IMR-90 (cell line): ENCODE data around the gene CDCP2. TPM values are rescaled to one million over a fixed set of nuclear protein-coding genes. Genes with fewer than 3 reads are reported as not detected.

Source experiments
- ATAC-seq: fragments of 200-7000 bp; cut with Tn5 transposase; 2 replicates; pipeline ENCODE4 v1.9.1; 2020; ENCODE audit warnings: low read depth, mild to moderate bottlenecking, moderate library complexity
- BruUV-seq: library from RNA; stranded (reverse); fragments of 400-500 nt; replicated peaks from 2 replicates; lab custom pipeline; 2021; lab: Mats Ljungman, UMichigan
- CTCF ChIA-PET: fragments of 300-600 bp; formaldehyde crosslinking; extraction: SDS; loops from one replicate; lab custom pipeline; 2021; ENCODE audit warnings: antibody characterized with exemption; lab: Yijun Ruan, JAX
- POLR2A ChIA-PET: fragments of 300-600 bp; sonication (Branson Sonifier 250); formaldehyde crosslinking; loops from one replicate; lab custom pipeline; 2022; ENCODE audit warnings: antibody characterized with exemption; ENCODE audit not compliant: unreplicated experiment; lab: Charles Lee
- DNase-seq: peaks from one replicate; pipeline ENCODE4 v3.0.0; 2013
- H2AFZ ChIP-seq: replicated peaks from 2 replicates; pipeline ENCODE3; 2013; ENCODE audit warnings: low read length, mild to moderate bottlenecking; ENCODE audit not compliant: poor library complexity
- H2AK5ac ChIP-seq: 2 replicates; pipeline ENCODE4 v1.6.1; 2013; ENCODE audit warnings: low read depth, low read length, inconsistent platforms
- H2AK9ac ChIP-seq: replicated peaks from 2 replicates; pipeline ENCODE3; 2013; ENCODE audit warnings: mild to moderate bottlenecking, low read depth, low read length, moderate library complexity; ENCODE audit not compliant: poor library complexity
- H2BK120ac ChIP-seq: 2 replicates; pipeline ENCODE4 v1.6.1; 2013; ENCODE audit warnings: low read depth, low read length, inconsistent platforms
- H2BK15ac ChIP-seq: 3 replicates; pipeline ENCODE4 v1.6.1; 2013; ENCODE audit warnings: low read depth, low read length, inconsistent platforms
- H2BK20ac ChIP-seq: 2 replicates; pipeline ENCODE4 v1.6.1; 2013; ENCODE audit warnings: low read depth, mild to moderate bottlenecking, inconsistent platforms, low read length, moderate library complexity
- H2BK5ac ChIP-seq: 2 replicates; pipeline ENCODE4 v1.6.1; 2013; ENCODE audit warnings: mild to moderate bottlenecking, low read depth, low read length, inconsistent platforms; ENCODE audit not compliant: poor library complexity, severe bottlenecking
- H3K14ac ChIP-seq: replicated peaks from 2 replicates; pipeline ENCODE4 v1.6.1; 2013; ENCODE audit warnings: low read depth, low read length, inconsistent platforms
- H3K18ac ChIP-seq: 2 replicates; pipeline ENCODE4 v1.6.1; 2013; ENCODE audit warnings: low read depth, low read length, control low read depth
- H3K23ac ChIP-seq: 2 replicates; pipeline ENCODE4 v1.6.1; 2013; ENCODE audit warnings: low read depth, low read length, inconsistent platforms
- H3K27ac ChIP-seq: 2 replicates; pipeline ENCODE4 v1.5.1; 2013; ENCODE audit warnings: mild to moderate bottlenecking, control low read depth, low read length; ENCODE audit not compliant: insufficient read depth
- H3K27me3 ChIP-seq: 2 replicates; pipeline ENCODE4 v1.6.1; 2013; ENCODE audit warnings: low read length; ENCODE audit not compliant: control insufficient read depth, insufficient read depth
- H3K36me3 ChIP-seq: 2 replicates; pipeline ENCODE4 v1.6.1; 2013; ENCODE audit warnings: low read length, mixed read lengths; ENCODE audit not compliant: control insufficient read depth, insufficient read depth
- H3K4ac ChIP-seq: 2 replicates; pipeline ENCODE4 v1.6.1; 2013; ENCODE audit warnings: low read depth, low read length, inconsistent platforms
- H3K4me1 ChIP-seq: 2 replicates; pipeline ENCODE4 v1.6.1; 2013; ENCODE audit warnings: low read length, mixed read lengths; ENCODE audit not compliant: control insufficient read depth, insufficient read depth
- H3K4me2 ChIP-seq: 2 replicates; pipeline ENCODE4 v1.6.1; 2013; ENCODE audit warnings: low read depth, mild to moderate bottlenecking, control low read depth, low read length, moderate library complexity
- H3K4me3 ChIP-seq: 2 replicates; pipeline ENCODE4 v1.5.1; 2013; ENCODE audit warnings: low read depth, mild to moderate bottlenecking, control low read depth, low read length, moderate library complexity; ENCODE audit not compliant: insufficient read depth
- H3K56ac ChIP-seq: 2 replicates; pipeline ENCODE4 v1.6.1; 2013; ENCODE audit warnings: low read length, inconsistent platforms; ENCODE audit not compliant: insufficient read depth; ENCODE audit errors: extremely low read depth
- H3K79me1 ChIP-seq, 2 experiments: 2 replicates each; pipeline ENCODE4 v1.6.1; 2013; ENCODE audit warnings: low read length in 2 of 2, inconsistent platforms in 1 of 2, low read depth in 1 of 2
- H3K9ac ChIP-seq: 2 replicates; pipeline ENCODE4 v1.6.1; 2013; ENCODE audit warnings: low read depth, low read length, control low read depth
- H3K9me1 ChIP-seq: 2 replicates; pipeline ENCODE4 v1.6.1; 2013; ENCODE audit warnings: low read length, inconsistent platforms; ENCODE audit not compliant: insufficient read depth
- H3K9me3 ChIP-seq: 2 replicates; pipeline ENCODE4 v1.6.1; 2013; ENCODE audit warnings: low read length; ENCODE audit not compliant: control insufficient read depth, insufficient read depth
- H4K20me1 ChIP-seq: 2 replicates; pipeline ENCODE4 v1.6.1; 2013; ENCODE audit warnings: low read length, inconsistent platforms; ENCODE audit not compliant: insufficient read depth
- H4K5ac ChIP-seq: 2 replicates; pipeline ENCODE4 v1.6.1; 2013; ENCODE audit warnings: mild to moderate bottlenecking, low read depth, low read length, control low read depth
- H4K8ac ChIP-seq, 2 experiments: 2 replicates each; pipeline ENCODE4 v1.6.1; 2013; ENCODE audit warnings: low read depth in 2 of 2, low read length in 2 of 2, control low read depth in 1 of 2, inconsistent platforms in 1 of 2
- H4K91ac ChIP-seq: 2 replicates; pipeline ENCODE4 v1.6.1; 2013; ENCODE audit warnings: low read depth, low read length, inconsistent platforms; ENCODE audit not compliant: insufficient read depth
- CEBPB ChIP-seq: IDR thresholded peaks from 2 replicates; pipeline ENCODE4 v1.6.1; 2012; ENCODE audit warnings: low read depth, low read length, improper control_type of control experiment
- ELK1 ChIP-seq: fragments of 150-350 bp; IDR thresholded peaks from 2 replicates; pipeline ENCODE4 v1.6.1; 2016; ENCODE audit warnings: low read depth, mild to moderate bottlenecking, low read length, moderate library complexity, borderline replicate concordance
- MAZ ChIP-seq: IDR thresholded peaks from 2 replicates; pipeline ENCODE4 v1.6.1; 2012; ENCODE audit warnings: low read depth, mild to moderate bottlenecking, low read length, improper control_type of control experiment, moderate library complexity, borderline replicate concordance
- NFE2L2 ChIP-seq: fragments of 150-350 bp; IDR thresholded peaks from 2 replicates; pipeline ENCODE4 v1.6.1; 2016; ENCODE audit warnings: low read depth, mild to moderate bottlenecking, low read length
- RAD21 ChIP-seq: IDR thresholded peaks from 2 replicates; pipeline ENCODE4 v1.6.1; 2012; ENCODE audit warnings: low read length, improper control_type of control experiment
- RFX5 ChIP-seq: IDR thresholded peaks from 2 replicates; pipeline ENCODE4 v1.8.0; 2012; ENCODE audit warnings: low read depth, mild to moderate bottlenecking, low read length, moderate library complexity
- WGBS, 2 experiments: methylation state at CpG; one replicate each; pipeline versions ENCODE4 v1.1.5 to v1.1.7; 2013; ENCODE audit warnings: missing lambda C conversion rate in 2 of 2; ENCODE audit not compliant: insufficient read length in 1 of 2; ENCODE audit errors: extremely low coverage in 2 of 2; 5-methylcytosine and 5-hydroxymethylcytosine counted together
- dilution Hi-C: fragments of 300-500 bp; cut with HindIII; formaldehyde crosslinking; loops from one replicate; pipeline ENCODE4 v1.14.3; 2018; ENCODE audit warnings: low sequenced_read_pairs; ENCODE audit not compliant: unreplicated experiment
- in situ Hi-C: fragments of 300-500 bp; cut with MboI; formaldehyde crosslinking; loops from 3 replicates; pipeline ENCODE4 v1.14.3; 2019; ENCODE audit warnings: low sequenced_read_pairs, inconsistent platforms, mixed read lengths
- intact Hi-C: fragments of 100-400 bp; cut with micrococcal nuclease; formaldehyde crosslinking; loops from 2 replicates; pipeline ENCODE4 v1.10.0; 2022
- polyA plus RNA-seq, 3 experiments: library from polyadenylated mRNA; depleted of rRNA; stranded (reverse); fragments of >200 nt; gene quantifications; 2 replicates each; pipeline ENCODE4 v1.2.3, GENCODE V29; 2012; ENCODE audit warnings: low replicate concordance in 1 of 3
- total RNA-seq: library from RNA; depleted of rRNA; stranded (reverse); fragments of >200 nt; gene quantifications from 2 replicates; pipeline ENCODE4 v1.2.3, GENCODE V29; 2012

Gene CDCP2
- total and polyA plus RNA-seq, 2 of the 4 experiments (the other 2 are of a cell fraction), result not detected

- TF ChIP-seq CEBPB, result no peak
Measured at GRCh38 chr1:54125386-54126070, 27.3 kb downstream of the CDCP2 start (continued).

- Histone ChIP-seq H3K9me1 (peaks cover 12% of the 10 kb centered on the region), H3K4ac (no peak overlapping the region), H3K27me3 (peaks cover 2% of the 10 kb centered on the region; the same call in 1 of the 2 replicates), H4K8ac (no peak overlapping the region), H3K27ac (no peak overlapping the region), H3K4me3 (no peak overlapping the region), H2AK9ac (no peak overlapping the region), H3K14ac (no peak overlapping the region), H3K9me3 (no peaks in the 10 kb centered on the region), H3K18ac (no peak overlapping the region), H4K20me1 (no peaks in the 10 kb centered on the region; the same call in 1 of the 2 replicates), H3K4me2 (no peak overlapping the region), H2BK20ac (no peak overlapping the region), H4K5ac (no peak overlapping the region), H3K79me1 (peaks cover 0 to 4% of the 10 kb centered on the region in 2 experiments; a peak in 1 of 4 replicates), H2AK5ac (no peak overlapping the region), H3K36me3 (no peaks in the 10 kb centered on the region), H3K4me1 (peaks cover 4% of the 10 kb centered on the region), H2BK120ac (no peak overlapping the region), H3K23ac (no peak overlapping the region), H2BK5ac (no peak overlapping the region), H2AFZ (no peak overlapping the region), H4K91ac (no peak overlapping the region), H3K56ac (no peak overlapping the region), H3K9ac (no peak overlapping the region), H2BK15ac (no peak overlapping the region)
- no peak for TF ChIP-seq ELK1
- no peak for TF ChIP-seq RFX5
- no peak for TF ChIP-seq NFE2L2
- TF ChIP-seq RAD21, result no peak
- no peak for TF ChIP-seq MAZ
- in situ Hi-C loops, result loop anchor here (10.0 kb wide), 1 partner anchor 360 kb away; no protein-coding TSS in a partner anchor
- WGBS, 2 experiments, result 100% methylated on average over 3 of the region's 7 CpGs; no CpG with 5 or more reads in 1 of the 2 experiments
- POLR2A ChIA-PET, result interaction anchor here (0.6 kb wide), 1 partner anchor 281 kb away, joined by 3 read pairs; the partner anchor contains the start of gene SSBP3
- ATAC-seq, result no peak
- BruUV-seq, result no TSS peak
- dilution Hi-C loops, result no loop called here
- no peak for DNase-seq
- CTCF ChIA-PET, result interaction anchor here (0.6 kb wide), 1 partner anchor 200 kb away, joined by 3 read pairs; no protein-coding TSS in a partner anchor
- intact Hi-C loops, result no loop called here
Measured at GRCh38 chr1:54124906-54125305, 27.9 kb downstream of the CDCP2 start.
